HFF-Myc (cell line): ENCODE results near the gene LIN28A.

Experiments used
- DNase-seq: peaks from one replicate; pipeline ENCODE4 v3.0.0-alpha.2; 2011; ENCODE audit warnings: low read depth; ENCODE audit errors: extremely low read depth
- H3K4me3 ChIP-seq: replicated peaks from 2 replicates; pipeline ENCODE4 v1.5.1; 2011; ENCODE audit warnings: low read depth, mild to moderate bottlenecking, control low read depth, low read length
- CTCF ChIP-seq: IDR thresholded peaks from 2 replicates; pipeline ENCODE4 v1.5.1; 2012; ENCODE audit warnings: mild to moderate bottlenecking, low read depth, low read length, control low read depth; ENCODE audit errors: missing control alignments

Gene LIN28A

GRCh38 chr1:26477446-26478152, 67.0 kb downstream of the LIN28A start:
- no peak for TF ChIP-seq CTCF
- no peak overlapping the region for H3K4me3 ChIP-seq
- no peak for DNase-seq

GRCh38 chr1:26478159-26478558, 67.5 kb downstream of the LIN28A start:
- no peak overlapping the region for H3K4me3 ChIP-seq
- DNase-seq, result no peak
- TF ChIP-seq CTCF, result no peak

- no peak for DNase-seq
- no peak overlapping the region for H3K4me3 ChIP-seq
- TF ChIP-seq CTCF, result no peak
These were observed 68.4 kb downstream of the LIN28A start for GRCh38 chr1:26478988-26479387.
